Measurements from ENCODE around the gene ITGA7.
A peak's percentile ranks its signal among the peaks of the same experiment; 100 is the strongest.

The ITGA7 gene

DNA sequence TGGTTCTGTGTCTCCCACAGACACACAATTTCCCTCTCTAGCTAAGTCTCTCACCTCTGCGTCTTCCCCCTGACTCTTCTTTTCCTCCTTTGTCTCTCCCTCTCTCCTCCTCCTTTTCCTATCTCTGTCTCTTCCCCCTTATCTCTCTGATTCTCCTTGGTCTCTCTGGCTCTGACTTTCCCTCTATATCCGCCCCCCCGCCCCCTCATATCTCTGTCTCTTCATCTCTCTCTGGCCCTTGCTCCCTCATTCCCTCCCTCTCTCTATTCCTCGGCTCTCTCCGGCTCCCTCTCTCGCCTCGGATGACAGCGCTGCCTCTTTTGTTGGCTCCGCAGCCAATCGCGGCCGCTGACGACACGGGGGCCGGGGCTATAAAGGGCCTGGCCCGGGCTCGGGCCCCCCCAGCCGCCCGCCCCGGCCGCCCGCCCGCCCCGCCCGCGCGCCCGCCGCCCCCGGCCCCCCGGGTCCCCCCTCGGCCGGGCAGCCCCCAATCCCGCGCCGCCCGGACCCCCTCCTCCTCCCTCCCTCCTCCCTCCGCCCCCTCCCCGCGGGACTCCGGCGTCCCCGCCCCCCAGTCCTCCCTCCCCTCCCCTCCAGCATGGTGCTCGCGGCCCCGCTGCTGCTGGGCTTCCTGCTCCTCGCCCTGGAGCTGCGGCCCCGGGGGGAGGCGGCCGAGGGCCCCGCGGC is 35.2 kb upstream of the ITGA7 start, which contains the start of gene GDF11:
Gene GDF11 (plus strand): TSS at position 404 of the 687 bp plus-strand sequence. CDS start 195 bp downstream, at position 599.
- DNase-seq (ENCODE audit: low read depth in 1 of 2, low spot score in 1 of 2): peak; percentile 89 to 96
- in situ Hi-C loops (cut with HindIII; ENCODE audit: low pct_unique_long_range_greater_than_20kb, low sequenced_read_pairs): no loop called here
- no peak for TF ChIP-seq JUND (IDR thresholded peaks at IDR 0.05; ENCODE audit: low read depth)

DNA sequence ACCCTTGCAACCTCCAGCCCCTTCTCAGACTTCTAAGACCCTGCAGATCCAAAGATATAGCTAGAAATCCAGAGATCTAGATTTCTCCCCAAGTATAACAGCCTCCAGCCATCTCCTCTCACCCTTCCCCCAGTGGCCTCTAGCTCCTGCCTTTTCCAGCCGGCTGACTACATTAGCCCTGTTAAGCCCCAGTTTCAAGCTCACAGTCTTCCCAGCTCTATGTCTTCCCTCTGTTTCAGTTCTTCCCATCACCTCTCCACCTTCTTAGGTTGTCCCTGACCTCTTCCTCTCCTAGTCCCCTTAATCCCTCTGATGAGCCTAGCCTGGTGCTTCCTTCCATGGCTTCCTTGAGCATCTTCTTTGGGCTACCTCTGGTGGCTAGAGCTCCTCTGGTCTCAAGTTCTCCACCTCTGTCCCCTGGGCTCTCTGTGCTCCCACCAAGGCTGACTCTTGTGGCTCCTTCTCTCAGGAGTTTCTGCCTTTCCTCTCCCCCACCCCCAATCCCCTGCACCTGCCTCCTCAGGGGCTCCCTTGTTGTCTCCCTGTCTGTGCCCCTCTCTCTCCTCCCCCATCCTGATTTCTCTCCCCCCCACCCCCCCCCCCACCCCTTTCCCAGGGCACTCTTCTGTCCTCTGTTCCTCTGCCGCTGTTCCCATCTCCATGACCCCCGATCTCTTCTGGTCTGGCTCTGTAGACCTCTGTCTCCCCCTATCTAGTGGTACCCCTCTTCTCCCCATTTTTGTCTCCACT is 34.4 kb upstream of the ITGA7 start:
- TF ChIP-seq JUND (IDR thresholded peaks at IDR 0.05; ENCODE audit: low read depth): no peak
- in situ Hi-C loops (cut with HindIII; ENCODE audit: low pct_unique_long_range_greater_than_20kb, low sequenced_read_pairs): no loop called here
- DNase-seq (ENCODE audit: low read depth in 1 of 2, low spot score in 1 of 2): no peak

DNA sequence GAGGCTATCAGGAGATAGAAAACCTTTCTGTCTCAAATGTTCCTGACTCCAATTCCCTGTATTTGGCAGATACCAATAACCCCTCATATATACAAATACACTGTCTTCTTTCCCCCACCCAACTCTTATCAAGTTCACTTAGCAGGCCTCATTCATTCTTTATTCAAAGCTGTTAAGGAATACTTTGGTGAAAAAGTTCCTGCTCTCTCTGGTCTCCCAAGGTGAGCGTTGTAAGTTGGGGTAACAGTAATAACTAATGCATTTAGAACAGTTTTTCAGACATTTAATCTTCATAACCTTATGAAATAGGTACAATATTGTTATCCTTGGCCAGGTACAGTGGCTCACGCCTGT is 31.3 kb upstream of the ITGA7 start:
- in situ Hi-C loops (cut with HindIII; ENCODE audit: low pct_unique_long_range_greater_than_20kb, low sequenced_read_pairs): no loop called here
- TF ChIP-seq JUND (IDR thresholded peaks at IDR 0.05; ENCODE audit: low read depth): no peak
- DNase-seq (ENCODE audit: low read depth in 1 of 2, low spot score in 1 of 2): no peak

DNA sequence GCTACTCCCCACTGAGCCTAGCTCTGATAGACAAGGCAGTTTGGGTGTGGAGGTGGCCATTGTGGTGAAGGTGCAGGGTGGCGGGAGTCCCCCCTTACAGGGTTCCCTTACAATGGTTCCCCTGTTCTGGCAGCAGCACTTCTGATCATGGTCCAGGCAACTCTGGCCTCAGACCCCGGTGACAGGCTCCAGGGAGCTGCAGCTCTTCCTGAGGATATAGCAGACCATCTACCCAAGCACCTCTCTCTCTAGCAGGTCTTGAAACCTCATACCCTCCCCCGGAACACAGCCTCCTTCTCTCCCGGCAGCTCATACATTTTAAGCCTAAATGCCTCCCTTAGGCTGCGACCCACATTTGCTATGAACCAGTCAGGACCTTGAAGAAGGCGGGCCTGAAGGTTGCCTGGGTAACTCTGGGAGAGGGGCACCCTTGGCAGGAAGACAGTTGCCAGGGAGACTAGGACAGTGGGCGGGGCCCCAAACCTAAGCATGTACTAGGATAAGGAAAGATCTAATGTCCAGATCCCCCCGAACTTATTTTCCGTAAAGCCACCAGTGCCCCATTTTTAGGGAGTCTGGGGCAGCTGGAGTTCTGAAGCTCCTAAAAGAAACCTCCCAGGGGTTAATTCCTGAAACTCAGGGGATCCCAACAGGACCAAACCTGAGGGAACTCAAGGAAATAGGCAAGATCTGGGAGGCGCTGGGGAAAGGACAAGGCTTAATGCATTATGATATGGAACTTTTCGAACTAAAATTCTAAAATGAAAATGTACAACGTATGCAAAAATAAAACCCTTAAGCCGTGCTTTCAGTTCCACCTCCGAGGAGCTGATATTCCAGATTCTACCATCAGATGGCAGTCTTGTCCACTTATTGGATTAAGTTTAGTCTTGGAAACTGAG is 30.7 kb upstream of the ITGA7 start:
- in situ Hi-C loops (cut with HindIII; ENCODE audit: low pct_unique_long_range_greater_than_20kb, low sequenced_read_pairs): no loop called here
- peak in 1 of 2 experiments; percentile 88 for DNase-seq (ENCODE audit: low read depth in 1 of 2, low spot score in 1 of 2)
- TF ChIP-seq JUND (IDR thresholded peaks at IDR 0.05; ENCODE audit: low read depth): no peak

DNA sequence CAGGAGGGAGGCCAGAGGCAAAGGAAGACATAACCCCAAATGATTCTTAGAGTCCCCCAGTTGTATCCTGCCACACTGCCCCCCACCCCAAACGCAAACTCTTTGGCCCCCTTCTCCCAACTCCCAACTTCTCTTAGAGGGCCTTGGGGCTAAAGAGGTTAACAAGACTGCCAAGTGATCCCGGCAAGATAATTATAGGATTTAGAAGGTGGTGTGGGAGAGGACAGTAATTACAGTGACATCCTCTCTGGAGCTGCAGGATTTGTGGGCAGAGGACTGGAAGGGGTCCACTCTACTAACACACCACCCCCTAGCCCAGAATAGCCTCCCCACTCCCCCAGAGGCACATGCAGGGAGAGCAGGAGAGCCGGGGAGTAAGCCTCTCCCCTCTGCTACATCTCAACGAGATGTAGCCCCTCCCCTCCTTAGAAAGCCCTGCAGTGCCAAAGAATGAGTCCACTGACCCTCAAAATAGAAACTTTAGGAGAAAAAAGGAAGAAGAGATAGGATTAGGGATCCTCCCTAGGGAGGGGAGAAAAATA is 29.9 kb upstream of the ITGA7 start:
- no peak for TF ChIP-seq JUND (IDR thresholded peaks at IDR 0.05; ENCODE audit: low read depth)
- DNase-seq (ENCODE audit: low read depth in 1 of 2, low spot score in 1 of 2): no peak
- in situ Hi-C loops (cut with HindIII; ENCODE audit: low pct_unique_long_range_greater_than_20kb, low sequenced_read_pairs): no loop called here

DNA sequence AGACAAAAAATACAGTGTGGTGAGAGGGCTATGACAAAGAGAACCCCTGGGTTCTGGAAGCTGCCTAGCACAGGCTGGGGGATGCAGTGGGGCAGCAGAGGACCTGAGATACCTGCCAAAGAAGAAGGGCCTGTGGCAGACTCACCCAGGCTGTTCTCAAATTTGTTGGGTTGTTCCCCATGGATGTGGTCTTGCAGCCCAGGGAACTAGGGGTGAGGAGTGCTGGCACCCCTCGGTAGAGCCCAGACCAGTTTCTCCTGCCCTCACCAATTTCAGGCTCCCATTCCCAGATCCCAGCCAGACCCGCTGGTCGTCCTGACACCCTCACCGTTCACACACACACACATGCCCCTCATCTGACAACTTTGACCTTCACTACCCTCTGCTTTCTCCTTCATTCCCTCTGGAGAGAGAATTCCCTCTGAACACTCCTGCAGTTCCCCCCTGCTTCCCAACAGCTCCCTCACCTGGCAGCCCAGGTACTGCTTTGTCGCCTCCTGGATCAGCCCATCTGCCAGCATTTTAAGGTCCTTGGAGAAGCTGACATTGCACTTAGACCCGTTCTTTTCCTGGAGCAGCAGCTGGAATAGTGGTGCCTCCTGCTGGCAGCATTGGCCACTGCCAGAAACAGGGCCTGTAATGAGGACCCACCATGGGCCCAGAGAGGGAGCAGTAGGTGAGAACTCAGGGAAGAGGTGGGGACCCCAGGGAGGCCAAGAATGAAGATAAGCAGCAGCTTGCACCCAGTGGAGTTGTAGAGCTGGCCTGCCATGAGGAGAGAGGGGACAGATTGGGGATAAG is 29.3 kb upstream of the ITGA7 start:
- TF ChIP-seq JUND (IDR thresholded peaks at IDR 0.05; ENCODE audit: low read depth): no peak
- in situ Hi-C loops (cut with HindIII; ENCODE audit: low pct_unique_long_range_greater_than_20kb, low sequenced_read_pairs): no loop called here
- DNase-seq (ENCODE audit: low read depth in 1 of 2, low spot score in 1 of 2): peak in 1 of 2 experiments; percentile 91

DNA sequence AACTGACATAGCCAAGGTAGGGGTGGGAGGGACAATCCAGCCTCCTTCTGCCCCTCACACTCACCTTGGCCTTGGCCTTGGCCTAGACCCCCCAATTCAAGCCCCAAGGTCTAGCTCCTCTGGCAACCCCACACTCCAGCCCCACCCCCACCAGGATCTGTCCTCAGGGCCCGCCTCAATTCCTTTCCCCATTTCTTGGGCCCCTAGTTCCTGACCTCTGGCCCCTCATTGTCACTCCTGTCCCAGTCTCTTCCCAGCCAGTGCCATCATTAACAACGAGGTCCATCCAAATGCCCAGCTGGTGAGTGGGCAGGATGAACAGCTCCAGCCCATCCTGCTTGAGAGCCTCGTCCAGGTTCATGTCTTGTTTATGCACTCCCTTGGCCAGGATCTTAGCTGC is 28.4 kb upstream of the ITGA7 start:
- in situ Hi-C loops (cut with HindIII; ENCODE audit: low pct_unique_long_range_greater_than_20kb, low sequenced_read_pairs): no loop called here
- no peak for DNase-seq (ENCODE audit: low read depth in 1 of 2, low spot score in 1 of 2)
- TF ChIP-seq JUND (IDR thresholded peaks at IDR 0.05; ENCODE audit: low read depth): no peak

DNA sequence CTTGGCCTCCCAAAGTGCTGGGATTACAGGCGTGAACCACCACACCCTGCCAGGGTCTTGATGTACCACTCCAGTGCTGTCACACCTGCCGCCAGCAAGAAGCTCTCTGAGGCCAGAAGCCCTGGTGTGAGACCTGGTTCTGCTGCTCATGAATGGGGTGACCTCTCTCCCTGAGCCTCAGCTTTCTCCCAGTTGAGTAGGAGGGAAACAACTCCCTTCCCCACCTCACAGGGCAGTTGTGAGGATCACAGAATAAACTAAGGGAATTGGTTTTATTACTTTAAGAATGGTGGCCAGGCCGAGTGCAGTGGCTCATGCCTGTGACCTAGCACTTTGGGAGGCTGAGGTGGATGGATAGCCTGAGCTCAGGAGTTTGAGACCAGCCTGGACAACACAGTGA is 26.9 kb upstream of the ITGA7 start:
- in situ Hi-C loops (cut with HindIII; ENCODE audit: low pct_unique_long_range_greater_than_20kb, low sequenced_read_pairs): no loop called here
- TF ChIP-seq JUND (IDR thresholded peaks at IDR 0.05; ENCODE audit: low read depth): no peak

DNA sequence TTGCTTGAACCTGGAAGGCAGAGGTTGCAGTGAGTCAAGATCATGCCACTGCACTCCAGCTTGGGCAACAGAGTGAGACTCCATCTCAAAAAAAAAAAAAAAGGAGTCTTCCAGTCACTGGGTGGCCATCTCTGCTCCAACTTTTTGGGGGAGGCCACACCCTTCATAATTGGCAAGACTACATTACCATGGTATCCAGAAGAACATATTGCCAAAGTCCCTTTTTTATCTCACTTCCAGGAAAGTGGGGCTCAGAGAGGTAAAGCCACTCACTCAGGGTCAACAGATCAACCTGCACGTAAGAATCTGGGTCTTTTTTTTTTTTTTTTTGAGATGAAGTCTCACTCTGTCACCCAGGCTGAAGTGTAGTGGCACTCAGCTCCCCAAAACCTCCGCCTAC is 26.2 kb upstream of the ITGA7 start:
- DNase-seq (ENCODE audit: low read depth in 1 of 2, low spot score in 1 of 2): no peak
- in situ Hi-C loops (cut with HindIII; ENCODE audit: low pct_unique_long_range_greater_than_20kb, low sequenced_read_pairs): no loop called here

More for the DNA sequence above, 26.9 kb upstream of the ITGA7 start:
- no peak for DNase-seq (ENCODE audit: low read depth in 1 of 2, low spot score in 1 of 2)

DNA sequence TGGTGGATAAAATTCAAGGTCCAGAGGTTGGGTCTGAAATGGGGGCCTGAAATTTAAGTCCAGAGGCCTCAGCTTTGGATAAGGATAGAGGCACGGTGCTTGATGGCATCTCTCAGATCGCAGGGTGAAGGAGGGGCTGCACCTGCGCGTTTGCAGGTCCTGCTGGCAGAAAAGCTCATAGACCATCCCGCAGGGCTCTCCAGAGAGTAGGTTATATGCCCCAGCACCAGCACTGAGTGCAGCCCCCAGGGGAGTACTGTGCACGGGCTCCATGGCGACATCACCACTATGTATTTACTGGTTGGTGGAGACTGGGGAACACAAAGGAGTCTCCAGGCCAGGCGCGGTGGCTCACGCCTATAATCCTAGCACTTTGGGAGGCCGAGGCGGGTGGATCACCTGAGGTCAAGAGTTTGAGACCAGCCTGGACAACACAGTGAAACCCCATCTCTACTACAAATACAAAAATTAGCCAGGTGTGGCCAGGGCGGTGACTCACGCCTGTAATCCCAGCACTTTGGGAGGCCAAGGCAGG is 25.4 kb upstream of the ITGA7 start:
- no peak for DNase-seq (ENCODE audit: low read depth in 1 of 2, low spot score in 1 of 2)
- in situ Hi-C loops (cut with HindIII; ENCODE audit: low pct_unique_long_range_greater_than_20kb, low sequenced_read_pairs): no loop called here
- TF ChIP-seq JUND (IDR thresholded peaks at IDR 0.05; ENCODE audit: low read depth): no peak

More for the DNA sequence above, 26.2 kb upstream of the ITGA7 start:
- no peak for TF ChIP-seq JUND (IDR thresholded peaks at IDR 0.05; ENCODE audit: low read depth)

DNA sequence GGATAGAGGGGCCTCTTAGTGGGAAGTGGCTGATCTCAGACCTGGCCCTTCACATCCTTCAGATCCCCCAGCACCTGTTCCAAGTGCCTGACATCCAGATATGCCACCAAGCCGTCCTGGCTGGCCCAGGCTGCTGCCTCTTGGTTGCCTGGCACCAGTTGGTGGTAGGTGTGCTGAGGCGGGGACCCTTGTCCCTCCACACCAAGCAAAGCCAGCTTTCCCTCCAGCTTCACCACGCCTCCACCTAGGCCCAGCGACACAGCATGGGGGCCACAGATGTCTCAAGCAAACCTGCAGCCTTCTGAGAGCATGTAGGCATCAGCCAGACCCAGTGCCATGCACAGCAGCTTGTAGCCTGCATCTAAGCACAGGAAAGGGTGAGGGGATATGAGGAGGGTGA is 24.6 kb upstream of the ITGA7 start:
- in situ Hi-C loops (cut with HindIII; ENCODE audit: low pct_unique_long_range_greater_than_20kb, low sequenced_read_pairs): no loop called here
- no peak for TF ChIP-seq JUND (IDR thresholded peaks at IDR 0.05; ENCODE audit: low read depth)
- no peak for DNase-seq (ENCODE audit: low read depth in 1 of 2, low spot score in 1 of 2)

Measured in T47D (cell line).